GM18519 (cell line): ENCODE measurements around the gene GRM4.
"Not testable (repeated sequence)": the region's sequence is repeated elsewhere in the genome, so short reads cannot be mapped to it uniquely, and the experiment has no call there.

Experiments used
- ATAC-seq: cut with Tn5 transposase; IDR thresholded peaks from one replicate; pipeline ENCODE4 v1.9.1; 2021; ENCODE audit warnings: mild to moderate bottlenecking, moderate library complexity; ENCODE audit not compliant: unreplicated experiment, low FRiP score

The GRM4 gene

GRCh38 chr6:34029489-34030280 is 116.2 kb downstream of the GRM4 start:
- ATAC-seq, result no peak

GRCh38 chr6:34028691-34029360 is 117.1 kb downstream of the GRM4 start:
- no peak for ATAC-seq

DNA sequence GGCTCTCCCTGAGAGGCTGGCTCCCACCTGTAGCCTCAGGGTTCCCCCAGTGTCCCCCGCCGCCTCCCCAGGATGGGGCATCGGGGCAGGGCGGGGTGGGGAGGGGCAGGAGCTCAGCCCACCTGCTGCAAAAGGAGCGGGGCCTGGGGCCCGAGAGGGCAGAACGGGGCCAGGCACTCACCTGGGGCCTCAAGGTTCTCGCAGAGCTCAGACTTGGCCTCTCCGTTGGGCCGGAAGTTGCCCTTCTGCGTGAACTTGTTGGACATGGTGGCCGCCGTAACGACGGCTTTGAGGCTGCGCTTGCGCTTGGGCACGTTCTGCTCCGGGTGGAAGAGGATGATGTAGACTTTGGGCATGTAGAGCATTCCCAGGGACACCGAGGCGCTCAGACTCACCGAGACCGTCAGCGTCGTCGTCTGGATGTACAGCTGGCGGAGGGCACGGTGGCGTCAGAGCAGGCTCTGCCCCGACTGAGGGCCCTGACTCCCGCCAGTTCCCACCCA is 117.9 kb downstream of the GRM4 start:
- no peak for ATAC-seq

GRCh38 chr6:34027445-34027936 is 118.4 kb downstream of the GRM4 start:
- no peak for ATAC-seq

DNA sequence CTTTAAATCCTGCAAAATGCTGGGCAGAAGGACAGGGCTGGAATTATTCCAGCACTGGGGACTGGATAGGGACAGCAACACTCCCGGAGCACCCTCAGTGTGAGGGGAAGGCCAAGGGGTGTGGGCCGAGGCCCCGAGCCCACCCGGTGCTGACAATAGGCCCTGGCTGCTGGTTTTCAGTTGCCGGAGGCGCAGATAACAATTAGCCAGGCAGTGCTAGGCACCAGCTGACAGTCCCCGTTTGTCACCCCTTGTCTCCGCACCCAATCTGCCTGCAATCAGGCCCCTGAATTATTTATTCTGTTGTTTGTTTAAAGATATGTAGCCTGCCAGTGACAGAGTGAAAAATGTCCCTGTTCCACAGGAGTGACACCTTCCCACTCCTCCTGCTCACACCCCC is 120.0 kb downstream of the GRM4 start:
- no peak for ATAC-seq

DNA sequence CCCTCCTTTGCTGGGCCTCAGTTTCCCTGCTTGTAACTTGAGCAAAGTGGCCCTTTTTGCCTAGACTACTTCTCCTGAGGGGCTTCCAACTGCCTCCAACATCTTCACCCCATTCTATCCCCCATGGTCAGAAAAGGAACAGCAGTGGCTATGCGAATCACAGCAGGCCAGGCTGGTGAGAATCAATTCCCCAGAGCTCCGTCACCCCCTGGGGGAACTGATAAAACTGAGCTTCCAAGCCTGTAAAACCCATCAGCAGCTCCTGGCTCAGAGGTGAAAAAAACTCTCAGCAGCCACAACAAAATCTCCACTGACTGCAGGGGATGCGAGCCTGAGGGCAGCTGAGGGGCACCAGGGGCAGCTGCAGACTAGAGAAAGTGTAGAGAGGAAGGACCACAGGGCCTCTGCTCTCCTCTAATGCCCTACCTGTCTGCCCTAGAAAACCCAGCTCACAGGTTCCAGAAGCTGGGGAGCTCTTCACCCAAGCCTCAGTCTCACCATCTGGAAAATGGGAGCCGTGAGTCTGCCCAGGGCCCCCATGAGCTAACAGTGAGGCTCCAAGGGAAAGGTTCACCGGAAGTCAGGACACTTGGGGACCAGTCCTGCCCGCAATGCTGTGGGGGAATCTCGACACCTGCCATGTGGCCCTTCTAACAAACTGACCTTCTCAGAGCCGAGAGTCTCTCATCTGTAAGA is 120.6 kb downstream of the GRM4 start:
- ATAC-seq, result no peak

GRCh38 chr6:34022873-34023255 is 123.0 kb downstream of the GRM4 start:
- no peak for ATAC-seq

DNA sequence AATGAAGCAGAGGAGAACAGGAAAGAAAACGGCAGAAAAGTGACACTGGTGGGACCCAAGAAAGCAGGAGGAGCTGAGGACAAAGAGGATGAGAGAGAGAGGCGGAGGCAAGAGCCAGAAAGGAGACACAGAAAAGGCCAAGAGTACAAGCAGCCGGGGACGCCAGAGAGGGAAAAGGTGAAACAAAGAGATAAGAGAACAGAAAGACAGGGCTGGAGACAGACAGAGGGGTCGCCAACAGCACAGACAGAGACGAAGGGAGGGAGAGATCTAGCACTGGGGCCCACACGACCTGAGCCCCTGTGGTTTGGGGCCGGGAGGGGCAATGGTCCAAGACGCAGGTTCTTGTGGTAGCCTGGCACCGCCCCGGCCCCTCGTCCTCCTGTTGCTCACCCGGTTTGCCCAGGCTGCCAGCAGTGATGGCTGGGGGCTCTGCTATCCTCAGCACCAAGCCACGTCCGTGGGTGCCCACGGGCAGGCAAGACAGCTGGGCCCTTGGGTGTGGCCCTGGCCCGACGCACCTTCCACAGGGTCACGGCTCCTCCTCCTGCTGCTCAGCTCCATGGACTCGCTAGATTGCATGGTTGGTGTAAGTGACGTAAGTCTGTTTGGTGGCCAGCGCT is 123.5 kb downstream of the GRM4 start:
- ATAC-seq, result no peak

GRCh38 chr6:34021554-34022190 is 124.2 kb downstream of the GRM4 start:
- ATAC-seq, result no peak

DNA sequence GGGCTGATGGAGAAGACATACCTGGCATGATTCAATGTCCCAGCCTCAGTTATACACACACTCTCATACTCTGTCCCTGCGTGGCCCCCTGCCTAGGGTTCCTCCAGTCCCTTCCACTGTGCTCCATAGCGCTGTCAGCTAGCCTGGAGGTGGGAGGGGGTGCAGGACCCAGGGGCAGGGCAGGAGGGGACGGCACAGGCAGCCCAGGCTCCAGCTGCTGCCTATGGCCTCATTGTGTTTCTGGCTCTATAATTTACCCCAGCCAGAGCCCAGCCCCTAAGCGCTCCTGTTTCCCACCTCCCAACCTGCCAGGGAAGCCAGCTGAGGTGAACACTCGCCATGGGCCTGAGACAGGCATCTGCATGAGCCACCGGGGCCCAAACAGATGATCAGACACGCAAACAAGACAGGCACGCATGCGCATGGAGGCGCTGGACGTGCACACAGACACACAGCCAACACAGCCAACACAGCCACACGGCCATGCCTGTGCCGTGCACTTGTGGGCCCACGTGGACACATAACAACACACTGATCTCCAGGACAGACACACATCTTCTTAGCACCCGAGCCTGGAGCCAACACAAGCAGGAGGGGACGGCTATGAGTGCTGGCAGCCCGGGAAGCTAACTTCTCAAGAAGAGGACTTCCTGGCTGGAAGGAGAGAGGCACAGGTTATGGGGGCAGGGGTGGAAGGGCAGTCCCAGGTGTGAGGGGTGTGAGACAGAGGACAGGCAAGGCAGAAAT is 124.9 kb downstream of the GRM4 start:
- no peak for ATAC-seq

GRCh38 chr6:34020278-34020677 is 125.6 kb downstream of the GRM4 start:
- ATAC-seq, result no peak

- ATAC-seq, result no peak
Observed at GRCh38 chr6:34018961-34019606, 126.8 kb downstream of the GRM4 start.

DNA sequence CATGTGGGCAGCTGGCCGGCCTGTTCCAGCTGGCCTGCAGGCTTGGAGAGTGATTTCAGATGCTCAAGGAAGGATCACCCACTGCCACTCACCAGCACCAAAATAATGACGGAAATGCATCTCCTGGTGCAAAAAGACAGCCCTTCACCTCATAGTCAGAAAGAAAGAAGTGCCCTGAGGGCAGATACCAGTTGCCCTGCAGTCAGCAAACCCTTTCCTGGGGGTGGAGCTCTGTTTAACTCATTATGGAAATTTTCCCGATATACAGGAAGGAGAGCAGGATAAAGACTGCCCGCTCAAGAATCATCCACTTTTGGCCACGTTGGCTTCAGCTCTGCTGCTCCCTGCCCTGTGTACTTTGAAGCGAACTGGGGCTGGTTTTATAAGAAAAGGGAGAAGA is 127.9 kb downstream of the GRM4 start:
- no peak for ATAC-seq

- ATAC-seq, result no peak
Observed at GRCh38 chr6:34017106-34017805, 128.6 kb downstream of the GRM4 start.

DNA sequence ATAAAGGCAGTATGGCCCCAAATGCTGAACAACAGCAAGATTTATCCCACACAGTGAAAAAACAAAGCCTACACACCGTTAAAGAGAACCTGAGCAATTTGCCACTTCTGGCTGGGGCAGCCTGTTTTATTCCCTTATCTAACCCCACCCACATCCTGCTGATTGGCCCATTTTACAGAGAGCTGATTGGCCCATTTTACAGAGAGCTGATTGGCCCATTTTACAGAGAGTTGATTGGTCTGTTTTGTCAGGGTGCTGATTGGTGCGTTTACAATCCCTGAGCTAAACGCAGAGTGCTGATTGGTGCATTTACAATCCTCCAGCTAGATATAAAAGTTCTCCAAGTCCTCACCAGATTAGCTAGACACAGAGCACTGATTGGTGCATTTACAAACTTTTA is 129.3 kb downstream of the GRM4 start:
- not testable (repeated sequence) for ATAC-seq

- no peak for ATAC-seq
Observed at GRCh38 chr6:34015586-34015985, 130.3 kb downstream of the GRM4 start.

DNA sequence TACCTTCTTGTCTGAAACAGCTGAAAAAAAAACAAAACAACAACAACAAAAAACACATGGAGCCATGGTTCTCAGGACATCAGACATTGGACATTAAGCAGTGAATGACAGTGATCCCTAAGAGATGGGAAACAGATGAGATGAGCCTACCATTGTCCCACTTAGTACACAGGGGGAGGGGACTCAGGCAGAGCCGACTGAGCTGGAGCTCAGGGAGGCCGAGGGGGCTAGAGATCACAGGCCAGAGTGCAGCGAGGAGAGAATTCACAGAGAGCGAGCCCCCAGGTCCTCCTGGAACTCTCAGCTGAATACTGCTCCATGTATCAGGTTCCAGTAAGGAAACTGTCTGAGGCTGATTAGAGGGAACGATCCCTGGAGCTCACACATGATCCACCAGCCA is 134.6 kb downstream of the GRM4 start:
- ATAC-seq, result no peak

- ATAC-seq, result no peak
Observed at GRCh38 chr6:34005901-34006531, 139.9 kb downstream of the GRM4 start.
